ENCODE data around the gene MLXIP.
"Not testable (repeated sequence)": the region's sequence is repeated elsewhere in the genome, so short reads cannot be mapped to it uniquely, and the experiment has no call there.

MLXIP gene

GRCh38 chr12:122054842-122055520, 23.6 kb upstream of the MLXIP start:
- no peak for DNase-seq

- DNase-seq = not testable (repeated sequence)
Measured at GRCh38 chr12:122056406-122056805, 22.1 kb upstream of the MLXIP start.

- DNase-seq = no peak
Measured at GRCh38 chr12:122057007-122057735, 21.4 kb upstream of the MLXIP start.

GRCh38 chr12:122057769-122058168, 20.8 kb upstream of the MLXIP start:
- DNase-seq = no peak

GRCh38 chr12:122058549-122059149, 19.9 kb upstream of the MLXIP start:
- no peak for DNase-seq

GRCh38 chr12:122059203-122059960, 19.2 kb upstream of the MLXIP start:
- no peak for DNase-seq

GRCh38 chr12:122060081-122060501, 18.5 kb upstream of the MLXIP start:
- DNase-seq = no peak

- DNase-seq = no peak
Measured at GRCh38 chr12:122061253-122061652, 17.3 kb upstream of the MLXIP start.

GRCh38 chr12:122062832-122063693, 15.5 kb upstream of the MLXIP start:
- no peak for DNase-seq

- DNase-seq = no peak
Measured at GRCh38 chr12:122063694-122064024, 14.9 kb upstream of the MLXIP start.

- DNase-seq = no peak
Measured at GRCh38 chr12:122064025-122064777, 14.4 kb upstream of the MLXIP start.

GRCh38 chr12:122064780-122065588, 13.6 kb upstream of the MLXIP start:
- no peak for DNase-seq

- DNase-seq = no peak
Measured at GRCh38 chr12:122067548-122067947, 11.0 kb upstream of the MLXIP start.

- peak; percentile 26 for DNase-seq
Measured at GRCh38 chr12:122067966-122068365, 10.6 kb upstream of the MLXIP start.

- no peak for DNase-seq
Measured at GRCh38 chr12:122072031-122072970, 6.3 kb upstream of the MLXIP start.

- DNase-seq = no peak
Measured at GRCh38 chr12:122073815-122074214, 4.7 kb upstream of the MLXIP start.

GRCh38 chr12:122076743-122077495, 1.6 kb upstream of the MLXIP start:
- DNase-seq = no peak

- no peak for DNase-seq
Measured at GRCh38 chr12:122079033-122079531, 526 bp downstream of the MLXIP start.

All from activated effector memory CD4-positive, alpha-beta T cell treated with Interleukin-2 at 50 U/mL for 16 hours (primary cell).